ENCODE data around the gene FBXL3.

Gene FBXL3

GRCh38 chr13:77040076-77040475 lies 13.1 kb upstream of the FBXL3 start:
- no peak for TF ChIP-seq GATA3 (IDR thresholded peaks at IDR 0.05; ENCODE audit: low read depth, low read length)

- no peak for TF ChIP-seq GATA2 (IDR thresholded peaks at IDR 0.05; ENCODE audit: low read depth, low read length)
- no peak for TF ChIP-seq GATA3 (IDR thresholded peaks at IDR 0.05; ENCODE audit: low read depth, low read length)
Measured at GRCh38 chr13:77038907-77039480, 12.0 kb upstream of the FBXL3 start.

- TF ChIP-seq GATA2 (IDR thresholded peaks at IDR 0.05; ENCODE audit: low read depth, low read length), result no peak
- no peak for TF ChIP-seq GATA3 (IDR thresholded peaks at IDR 0.05; ENCODE audit: low read depth, low read length)
Measured at GRCh38 chr13:77036279-77036678, 9.3 kb upstream of the FBXL3 start.

GRCh38 chr13:77034881-77035280 lies 7.9 kb upstream of the FBXL3 start:
- no peak for TF ChIP-seq GATA2 (IDR thresholded peaks at IDR 0.05; ENCODE audit: low read depth, low read length)
- no peak for TF ChIP-seq GATA3 (IDR thresholded peaks at IDR 0.05; ENCODE audit: low read depth, low read length)

GRCh38 chr13:77033717-77034302 lies 6.9 kb upstream of the FBXL3 start:
- TF ChIP-seq GATA2 (IDR thresholded peaks at IDR 0.05; ENCODE audit: low read depth, low read length), result no peak
- no peak for TF ChIP-seq GATA3 (IDR thresholded peaks at IDR 0.05; ENCODE audit: low read depth, low read length)

- TF ChIP-seq GATA3 (IDR thresholded peaks at IDR 0.05; ENCODE audit: low read depth, low read length) (no peak), GATA2 (IDR thresholded peaks at IDR 0.05; ENCODE audit: low read depth, low read length) (no peak)
Measured at GRCh38 chr13:77031656-77032243, 4.8 kb upstream of the FBXL3 start.

- TF ChIP-seq GATA2 (IDR thresholded peaks at IDR 0.05; ENCODE audit: low read depth, low read length) (no peak), GATA3 (IDR thresholded peaks at IDR 0.05; ENCODE audit: low read depth, low read length) (no peak)
Measured at GRCh38 chr13:77029436-77029835, 2.5 kb upstream of the FBXL3 start.

- TF ChIP-seq GATA3 (IDR thresholded peaks at IDR 0.05; ENCODE audit: low read depth, low read length) (no peak), GATA2 (IDR thresholded peaks at IDR 0.05; ENCODE audit: low read depth, low read length) (no peak)
Measured at GRCh38 chr13:77028202-77028601, 1.2 kb upstream of the FBXL3 start.

GRCh38 chr13:77026255-77026860 lies 601 bp downstream of the FBXL3 start:
- TF ChIP-seq GATA3 (IDR thresholded peaks at IDR 0.05; ENCODE audit: low read depth, low read length), result no peak
- no peak for TF ChIP-seq GATA2 (IDR thresholded peaks at IDR 0.05; ENCODE audit: low read depth, low read length)

GRCh38 chr13:77022341-77022740 lies 4.6 kb downstream of the FBXL3 start:
- TF ChIP-seq GATA2 (IDR thresholded peaks at IDR 0.05; ENCODE audit: low read depth, low read length) (no peak), GATA3 (IDR thresholded peaks at IDR 0.05; ENCODE audit: low read depth, low read length) (no peak)

GRCh38 chr13:77019756-77020155 lies 7.2 kb downstream of the FBXL3 start:
- TF ChIP-seq GATA3 (IDR thresholded peaks at IDR 0.05; ENCODE audit: low read depth, low read length), result no peak
- no peak for TF ChIP-seq GATA2 (IDR thresholded peaks at IDR 0.05; ENCODE audit: low read depth, low read length)

GRCh38 chr13:77016888-77017623 lies 9.9 kb downstream of the FBXL3 start:
- TF ChIP-seq GATA3 (IDR thresholded peaks at IDR 0.05; ENCODE audit: low read depth, low read length) (no peak), GATA2 (IDR thresholded peaks at IDR 0.05; ENCODE audit: low read depth, low read length) (no peak)

- TF ChIP-seq GATA3 (IDR thresholded peaks at IDR 0.05; ENCODE audit: low read depth, low read length) (no peak), GATA2 (IDR thresholded peaks at IDR 0.05; ENCODE audit: low read depth, low read length) (no peak)
Measured at GRCh38 chr13:77016251-77016812, 10.6 kb downstream of the FBXL3 start.

All from SH-SY5Y (cell line).